ENCODE data around the gene GRM2.

DNA sequence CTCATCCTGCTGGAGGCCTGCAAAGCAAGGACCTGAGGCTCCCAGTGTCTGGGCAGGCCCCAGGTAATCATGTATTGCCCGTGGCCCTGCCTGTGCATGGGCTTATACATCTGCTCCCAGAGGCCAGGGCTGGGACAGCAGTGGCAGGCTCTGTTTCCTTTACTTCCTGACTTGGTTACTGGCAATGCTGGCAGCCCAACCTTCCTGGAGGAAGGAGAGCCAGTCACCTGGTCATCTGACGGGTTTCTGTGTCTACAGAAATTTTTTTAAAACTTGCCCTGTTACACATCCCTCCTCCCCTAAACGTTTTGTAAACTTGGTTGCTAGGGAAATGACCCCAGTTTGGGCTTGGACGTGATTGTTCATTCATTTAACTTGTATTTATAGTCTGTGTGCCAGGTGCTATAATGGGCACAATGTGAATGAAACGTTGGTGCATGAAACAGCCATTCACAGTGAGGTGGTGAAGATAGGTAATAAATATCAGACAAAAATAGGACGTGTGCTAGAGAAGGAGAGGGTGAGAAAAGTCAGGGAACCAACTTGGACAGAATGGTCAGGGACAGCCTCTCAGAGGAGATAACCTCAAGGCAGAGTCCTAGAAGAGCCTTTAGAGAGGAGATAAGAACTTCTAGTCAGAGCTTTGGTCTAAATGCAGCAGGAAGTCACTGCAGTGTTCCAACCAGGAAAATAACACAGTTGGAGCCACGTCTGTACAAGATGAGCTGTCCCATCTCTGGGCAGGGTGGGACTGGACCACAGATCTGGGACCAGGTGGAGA, 21.7 kb upstream of the GRM2 start:
- TF ChIP-seq, protein P1, sequence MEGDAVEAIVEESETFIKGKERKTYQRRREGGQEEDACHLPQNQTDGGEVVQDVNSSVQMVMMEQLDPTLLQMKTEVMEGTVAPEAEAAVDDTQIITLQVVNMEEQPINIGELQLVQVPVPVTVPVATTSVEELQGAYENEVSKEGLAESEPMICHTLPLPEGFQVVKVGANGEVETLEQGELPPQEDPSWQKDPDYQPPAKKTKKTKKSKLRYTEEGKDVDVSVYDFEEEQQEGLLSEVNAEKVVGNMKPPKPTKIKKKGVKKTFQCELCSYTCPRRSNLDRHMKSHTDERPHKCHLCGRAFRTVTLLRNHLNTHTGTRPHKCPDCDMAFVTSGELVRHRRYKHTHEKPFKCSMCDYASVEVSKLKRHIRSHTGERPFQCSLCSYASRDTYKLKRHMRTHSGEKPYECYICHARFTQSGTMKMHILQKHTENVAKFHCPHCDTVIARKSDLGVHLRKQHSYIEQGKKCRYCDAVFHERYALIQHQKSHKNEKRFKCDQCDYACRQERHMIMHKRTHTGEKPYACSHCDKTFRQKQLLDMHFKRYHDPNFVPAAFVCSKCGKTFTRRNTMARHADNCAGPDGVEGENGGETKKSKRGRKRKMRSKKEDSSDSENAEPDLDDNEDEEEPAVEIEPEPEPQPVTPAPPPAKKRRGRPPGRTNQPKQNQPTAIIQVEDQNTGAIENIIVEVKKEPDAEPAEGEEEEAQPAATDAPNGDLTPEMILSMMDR (IDR thresholded peaks at IDR 0.05; ENCODE audit: borderline replicate concordance, extremely low read depth, low read length, poor library complexity, severe bottlenecking), result no peak
- TF ChIP-seq EZH2 (IDR thresholded peaks at IDR 0.05; ENCODE audit: borderline replicate concordance, low read depth, low read length, severe bottlenecking), result no peak

Measured in DND-41 (cell line).